Psoas muscle (tissue), 8 donors: ENCODE results near the gene GEMIN7. TPM values are rescaled to one million over a fixed set of nuclear protein-coding genes. Genes with fewer than 3 reads are reported as not detected.
A peak's percentile ranks its signal among the peaks of the same experiment; 100 is the strongest.

ENCODE experiments used
- ATAC-seq, 4 donors: fragments of 200-7000 bp; cut with Tn5 transposase; one replicate each; pipeline ENCODE4 v1.9.1; 2020; ENCODE audit warnings: moderate library complexity in 3 of 4, mild to moderate bottlenecking in 2 of 4
- DNase-seq, 2 donors: peaks; one replicate each; pipeline ENCODE4 v3.0.0-alpha.2; 2020
- H3K27ac ChIP-seq: fragments of 200-600 bp; one replicate; pipeline ENCODE4 v1.8.0; 2022
- H3K27me3 ChIP-seq, 3 donors: fragments of 200-600 bp in 1 of 3; one replicate each; pipeline versions ENCODE4 v1.6.1 to v1.8.0; 2013 to 2022; ENCODE audit warnings: low read length in 2 of 3, mild to moderate bottlenecking in 2 of 3, moderate library complexity in 1 of 3; ENCODE audit not compliant: insufficient read depth in 3 of 3
- H3K36me3 ChIP-seq, 2 donors: fragments of 200-600 bp in 1 of 2; one replicate each; pipeline versions ENCODE4 v1.6.1 to v1.8.0; 2013 to 2022; ENCODE audit warnings: low read depth in 1 of 2, mild to moderate bottlenecking in 1 of 2, moderate library complexity in 1 of 2; ENCODE audit not compliant: insufficient read depth in 1 of 2
- H3K4me1 ChIP-seq: fragments of 200-600 bp; one replicate; pipeline ENCODE4 v1.8.0; 2022
- H3K4me3 ChIP-seq: fragments of 200-600 bp; one replicate; pipeline ENCODE4 v1.8.0; 2022; ENCODE audit warnings: mild to moderate bottlenecking
- H3K9me3 ChIP-seq: fragments of 200-600 bp; one replicate; pipeline ENCODE4 v1.8.0; 2022
- CTCF ChIP-seq: fragments of 200-600 bp; IDR thresholded peaks from one replicate; pipeline ENCODE4 v1.8.0; 2022; ENCODE audit warnings: antibody characterized with exemption
- WGBS, 3 donors: extraction: QIAGEN DNeasy Blood & Tissue Kit; methylation state at CpG; one replicate each; pipeline versions ENCODE4 v1.1.6 to v1.1.7; 2013; 5-methylcytosine and 5-hydroxymethylcytosine counted together
- intact Hi-C, 2 donors: fragments of 100-400 bp; cut with DNase I; formaldehyde crosslinking; loops; one replicate each; pipeline versions ENCODE4 v1.11.0 to v1.14.2; 2022
- polyA plus RNA-seq, 3 donors: library from polyadenylated mRNA; stranded (reverse); fragments of 200-250 nt; gene quantifications; one replicate each; pipeline ENCODE4 v1.2.3, GENCODE V29; 2013
- total RNA-seq, 4 donors: library from RNA; stranded (reverse); fragmentation: NEBNext Ultra II Directional in 2 of 4; extraction: Animal tissue kit (Norgen Biotek cat#: 25700) in 2 of 4; gene quantifications; one replicate each; pipeline versions ENCODE4 v1.2.1 to v1.2.4, GENCODE V29; 2021 to 2023
- donor health status: healthy with polysubstance abuse.
- donor health status: DM: no; HTN: no; CAD: no; lungs with moderate emphysema.
- donor health status: Bipolar disorder and iron deficiency.
- donor health status: healthy.
- donor health status: DM: yes; HTN: yes; CAD: no.
- donor health status: DM: no; HTN: no; CAD: no.
- donor health status: DM: no; HTN: no; CAD: no.
- donor health status: DM: yes; HTN: yes; CAD: no.

GEMIN7 gene
- total and polyA plus RNA-seq, 7 donors, result 19.6 to 51.1 (median 27.3) TPM

GRCh38 chr19:45070861-45071544, 8.1 kb upstream of the GEMIN7 start:
- DNase-seq, result no peak
- H3K36me3 ChIP-seq, result peaks cover 0 to 64% of the 10 kb centered on the region in 2 donors
- intact Hi-C loops, result no loop called here

GRCh38 chr19:45071545-45071938, 7.5 kb upstream of the GEMIN7 start:
- intact Hi-C loops, result no loop called here
- DNase-seq, result no peak
- no peaks in the 10 kb centered on the region for H3K27me3 ChIP-seq
- H3K4me3 ChIP-seq, result no peak overlapping the region
- no peak for TF ChIP-seq CTCF
- H3K36me3 ChIP-seq, result peaks cover 0 to 59% of the 10 kb centered on the region in 2 donors
- no peak for ATAC-seq
- no peaks in the 10 kb centered on the region for H3K9me3 ChIP-seq
- H3K4me1 ChIP-seq, result peaks cover under 1% of the 10 kb centered on the region
- H3K27ac ChIP-seq, result no peak overlapping the region
- WGBS, 3 donors, result 91 to 92% (median 91%) methylated on average over 22 to 25 of the region's 25 CpGs

More at GRCh38 chr19:45070861-45071544, 8.1 kb upstream of the GEMIN7 start:
- no peaks in the 10 kb centered on the region for H3K27me3 ChIP-seq
- H3K4me3 ChIP-seq, result no peak overlapping the region
- no peaks in the 10 kb centered on the region for H3K9me3 ChIP-seq
- no peak for TF ChIP-seq CTCF
- WGBS, 3 donors, result 86 to 89% (median 86%) methylated on average over 18 to 19 of the region's 19 CpGs
- H3K27ac ChIP-seq, result no peak overlapping the region
- no peaks in the 10 kb centered on the region for H3K4me1 ChIP-seq
- ATAC-seq, result peak in 1 of 4 donors; percentile 9

- Histone ChIP-seq H3K27me3 (no peaks in the 10 kb centered on the region), H3K27ac (no peak overlapping the region), H3K36me3 (peaks cover 0 to 53% of the 10 kb centered on the region in 2 donors), H3K4me3 (no peak overlapping the region), H3K9me3 (no peaks in the 10 kb centered on the region), H3K4me1 (peaks cover 5% of the 10 kb centered on the region)
- ATAC-seq (no peak), DNase-seq (no peak)
- intact Hi-C loops, result no loop called here
- 77 to 79% (median 78%) methylated on average over 28 to 34 of the region's 34 CpGs for WGBS, 3 donors
- TF ChIP-seq CTCF, result no peak
These were observed 6.9 kb upstream of the GEMIN7 start for GRCh38 chr19:45071969-45072790.

- no peak for ATAC-seq
- no peaks in the 10 kb centered on the region for H3K9me3 ChIP-seq
- WGBS, 3 donors, result 53 to 59% (median 54%) methylated on average over 11 of the region's 11 CpGs
- peak overlapping the region; percentile 67 for H3K4me3 ChIP-seq
- DNase-seq, result no peak
- no peak overlapping the region for H3K27ac ChIP-seq
- peaks cover 0 to 26% of the 10 kb centered on the region in 2 donors for H3K36me3 ChIP-seq
- no peaks in the 10 kb centered on the region for H3K27me3 ChIP-seq
- no peak for TF ChIP-seq CTCF
- peaks cover 12% of the 10 kb centered on the region for H3K4me1 ChIP-seq
- intact Hi-C loops, result no loop called here
These were observed 4.2 kb upstream of the GEMIN7 start for GRCh38 chr19:45074744-45075300.
